Nephron progenitor cell (in vitro differentiated cells): ENCODE data around the gene PTPRC.

Source experiments
- DNase-seq: peaks from one replicate; pipeline ENCODE4 v3.0.0; 2021
- H3K27ac Mint-ChIP-seq: 2 replicates; pipeline ENCODE4 v1.8.0; 2021; ENCODE audit warnings: mild to moderate bottlenecking, moderate library complexity, mixed read lengths
- H3K27me3 Mint-ChIP-seq: 2 replicates; pipeline ENCODE4 v1.8.0; 2021; ENCODE audit warnings: mild to moderate bottlenecking, low read depth, mixed read lengths; ENCODE audit not compliant: poor library complexity
- H3K36me3 Mint-ChIP-seq: 2 replicates; pipeline ENCODE4 v1.8.0; 2021; ENCODE audit warnings: low read depth, mixed read lengths
- H3K4me1 Mint-ChIP-seq: 2 replicates; pipeline ENCODE4 v1.8.0; 2021; ENCODE audit warnings: mixed read lengths
- H3K4me3 Mint-ChIP-seq: 2 replicates; pipeline ENCODE4 v1.8.0; 2021; ENCODE audit warnings: mild to moderate bottlenecking, moderate library complexity, mixed read lengths
- H3K9me3 Mint-ChIP-seq: 2 replicates; pipeline ENCODE4 v1.8.0; 2021; ENCODE audit warnings: mild to moderate bottlenecking, moderate library complexity, mixed read lengths
- CTCF ChIP-seq: fragments of 200-600 bp; sonication (generic); IDR thresholded peaks from 2 replicates; pipeline ENCODE4 v1.5.0; 2021; ENCODE audit warnings: antibody characterized with exemption

The PTPRC gene

GRCh38 chr1:198657550-198658064 lies 18.8 kb downstream of the PTPRC start:
- no peak for TF ChIP-seq CTCF
- Mint-ChIP-seq H3K36me3 (no peaks in the 10 kb centered on the region), H3K4me3 (no peak overlapping the region), H3K9me3 (no peaks in the 10 kb centered on the region), H3K4me1 (peaks cover 16% of the 10 kb centered on the region), H3K27ac (no peak overlapping the region), H3K27me3 (no peaks in the 10 kb centered on the region)
- no peak for DNase-seq

GRCh38 chr1:198660341-198661261 lies 21.8 kb downstream of the PTPRC start:
- TF ChIP-seq CTCF = no peak
- no peak overlapping the region for H3K4me3 Mint-ChIP-seq
- peaks cover 16% of the 10 kb centered on the region for H3K4me1 Mint-ChIP-seq
- H3K9me3 Mint-ChIP-seq = no peaks in the 10 kb centered on the region
- no peak for DNase-seq
- H3K27me3 Mint-ChIP-seq = no peaks in the 10 kb centered on the region
- no peak overlapping the region for H3K27ac Mint-ChIP-seq
- H3K36me3 Mint-ChIP-seq = no peaks in the 10 kb centered on the region

- no peaks in the 10 kb centered on the region for H3K27me3 Mint-ChIP-seq
Measured at GRCh38 chr1:198662821-198663220, 24.0 kb downstream of the PTPRC start.

GRCh38 chr1:198664068-198664788 lies 25.4 kb downstream of the PTPRC start:
- TF ChIP-seq CTCF = no peak
- no peaks in the 10 kb centered on the region for H3K9me3 Mint-ChIP-seq
- no peaks in the 10 kb centered on the region for H3K36me3 Mint-ChIP-seq
- no peak for DNase-seq
- H3K27me3 Mint-ChIP-seq = no peaks in the 10 kb centered on the region
- no peak overlapping the region for H3K4me3 Mint-ChIP-seq
- H3K27ac Mint-ChIP-seq = no peak overlapping the region
- H3K4me1 Mint-ChIP-seq = no peaks in the 10 kb centered on the region

More at GRCh38 chr1:198662821-198663220, 24.0 kb downstream of the PTPRC start:
- H3K4me3 Mint-ChIP-seq = no peak overlapping the region
- no peak for TF ChIP-seq CTCF
- DNase-seq = no peak
- peaks cover 4% of the 10 kb centered on the region for H3K4me1 Mint-ChIP-seq
- no peak overlapping the region for H3K27ac Mint-ChIP-seq
- H3K36me3 Mint-ChIP-seq = no peaks in the 10 kb centered on the region
- no peaks in the 10 kb centered on the region for H3K9me3 Mint-ChIP-seq

GRCh38 chr1:198667186-198667585 lies 28.3 kb downstream of the PTPRC start:
- Mint-ChIP-seq H3K27ac (no peak overlapping the region), H3K4me1 (peaks cover 19% of the 10 kb centered on the region), H3K9me3 (no peaks in the 10 kb centered on the region), H3K4me3 (no peak overlapping the region), H3K36me3 (no peaks in the 10 kb centered on the region), H3K27me3 (no peaks in the 10 kb centered on the region)
- TF ChIP-seq CTCF = no peak
- no peak for DNase-seq
